Pancreas (tissue), 10 donors: ENCODE data around the gene LSM12. TPM values are rescaled to one million over a fixed set of nuclear protein-coding genes. Genes with fewer than 3 reads are reported as not detected.
"Not testable (repeated sequence)": the region's sequence is repeated elsewhere in the genome, so short reads cannot be mapped to it uniquely, and the experiment has no call there.

Experiments
- ATAC-seq, 4 donors: fragments of 200-7000 bp; cut with Tn5 transposase; one replicate each; pipeline versions ENCODE4 v1.8.0 to v1.9.1; 2020; ENCODE audit warnings: mild to moderate bottlenecking in 4 of 4, moderate library complexity in 4 of 4
- DNase-seq, 6 donors: peaks; one replicate each; pipeline ENCODE4 v3.0.0-alpha.2; 2020
- FAIRE-seq: peaks from 2 replicates; lab custom pipeline; 2012; peaks lifted over from hg19 to GRCh38; lab: Jason Lieb, UNC
- H3K27ac ChIP-seq, 4 donors: fragments of 200-600 bp; sonication (generic); 1 replicate in 3 of 4; 2 replicates in 1 of 4; pipeline versions ENCODE4 v1.5.0 to v1.8.0; 2020
- H3K27me3 ChIP-seq, 4 donors: fragments of 200-600 bp; one replicate each; pipeline ENCODE4 v1.8.0; 2021
- H3K36me3 ChIP-seq, 3 donors: fragments of 200-600 bp; sonication (generic) in 1 of 3; one replicate each; pipeline versions ENCODE4 v1.5.0 to v1.8.0; 2020 to 2021
- H3K4me1 ChIP-seq, 3 donors: fragments of 200-600 bp; one replicate each; pipeline ENCODE4 v1.8.0; 2021
- H3K4me3 ChIP-seq, 4 donors: fragments of 200-600 bp; sonication (generic) in 2 of 4; one replicate each; pipeline versions ENCODE4 v1.5.0 to v1.8.0; 2020 to 2021
- H3K9me3 ChIP-seq, 4 donors: fragments of 200-600 bp; one replicate each; pipeline ENCODE4 v1.8.0; 2021
- WGBS, 2 donors: extraction: QIAGEN DNeasy Blood & Tissue Kit; methylation state at CpG; one replicate each; pipeline ENCODE4 v1.1.7; 2013; 5-methylcytosine and 5-hydroxymethylcytosine counted together
- intact Hi-C, 3 donors: fragments of 100-400 bp; cut with DNase I; formaldehyde crosslinking; loops; one replicate each; pipeline versions ENCODE4 v1.11.1 to v1.14.2; 2022
- polyA plus RNA-seq, 2 donors: library from polyadenylated mRNA; stranded (reverse); fragments of 200-250 nt; gene quantifications; one replicate each; pipeline ENCODE4 v1.2.3, GENCODE V29; 2013
- total RNA-seq, 6 donors: library from RNA; stranded (reverse); fragmentation: NEBNext Ultra II Directional in 4 of 6; extraction: Animal tissue kit (Norgen Biotek cat#: 25700) in 4 of 6; gene quantifications; one replicate each; pipeline versions ENCODE4 v1.2.1 to v1.2.4, GENCODE V29; 2021 to 2023
- TF ChIP-seq, protein P1 (sequence below), 4 donors: fragments of 200-600 bp; sonication (generic) in 3 of 4; IDR thresholded peaks; one replicate each; pipeline versions ENCODE4 v1.5.0 to v1.8.0; 2021; ENCODE audit warnings: antibody characterized with exemption in 4 of 4
- donor health status: healthy with polysubstance abuse.
- donor health status: DM: no; HTN: no; CAD: no; lungs with moderate emphysema.
- donor health status: DM: no; HTN: no; CAD: no.
- donor health status: control.
- donor health status: control.
- donor health status: Bipolar disorder and iron deficiency.
- donor health status: DM: yes; HTN: yes; CAD: no.
- donor health status: DM: no; HTN: no; CAD: no.
- donor health status: DM: no; HTN: no; CAD: no.
- donor health status: DM: yes; HTN: yes; CAD: no.

LSM12 gene
- total and polyA plus RNA-seq, 8 donors, result 14.5 to 29.6 (median 23.6) TPM

DNA sequence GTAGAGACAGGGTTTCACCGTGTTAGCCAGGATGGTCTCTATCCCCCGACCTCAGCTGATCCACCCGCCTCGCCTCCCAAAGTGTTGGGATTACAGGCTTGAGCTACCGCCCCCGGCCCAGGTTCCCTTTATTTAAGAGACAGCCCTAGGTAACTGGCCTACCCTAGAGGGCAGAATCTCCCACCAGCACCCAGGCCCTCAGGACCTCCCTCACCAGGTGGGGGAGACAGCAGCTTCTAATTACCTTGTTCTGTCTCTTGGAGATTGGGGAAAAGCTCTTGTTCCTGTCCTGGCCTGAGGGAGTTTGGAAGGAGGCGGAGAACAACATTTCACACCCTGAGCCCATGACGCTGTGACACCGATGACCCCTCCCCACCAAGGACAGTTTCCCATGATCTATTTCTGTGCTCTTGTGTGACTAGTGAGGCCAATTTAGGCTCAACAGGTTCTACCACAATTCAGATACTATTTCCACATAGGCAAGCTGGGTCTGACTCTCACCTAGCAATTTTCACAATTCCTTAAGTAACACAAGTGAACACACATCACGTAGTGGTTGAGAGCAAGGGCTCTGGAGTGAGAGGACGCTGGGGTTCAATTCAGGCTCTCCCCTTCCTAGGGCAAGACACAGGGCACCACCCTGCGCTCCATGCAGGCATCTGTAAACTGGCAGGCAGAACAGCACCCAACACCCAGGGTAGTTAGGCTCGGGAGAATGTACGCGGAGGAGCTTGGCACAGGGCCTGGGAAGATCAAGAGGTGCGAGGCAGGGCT is 36.6 kb upstream of the LSM12 start:
- intact Hi-C loops, result no loop called here
- no peaks in the 10 kb centered on the region for H3K36me3 ChIP-seq
- 85 to 89% methylated on average over 16 of the region's 16 CpGs for WGBS, 2 donors
- H3K27me3 ChIP-seq, result no peaks in the 10 kb centered on the region
- no peak overlapping the region for H3K27ac ChIP-seq
- TF ChIP-seq, protein P1, sequence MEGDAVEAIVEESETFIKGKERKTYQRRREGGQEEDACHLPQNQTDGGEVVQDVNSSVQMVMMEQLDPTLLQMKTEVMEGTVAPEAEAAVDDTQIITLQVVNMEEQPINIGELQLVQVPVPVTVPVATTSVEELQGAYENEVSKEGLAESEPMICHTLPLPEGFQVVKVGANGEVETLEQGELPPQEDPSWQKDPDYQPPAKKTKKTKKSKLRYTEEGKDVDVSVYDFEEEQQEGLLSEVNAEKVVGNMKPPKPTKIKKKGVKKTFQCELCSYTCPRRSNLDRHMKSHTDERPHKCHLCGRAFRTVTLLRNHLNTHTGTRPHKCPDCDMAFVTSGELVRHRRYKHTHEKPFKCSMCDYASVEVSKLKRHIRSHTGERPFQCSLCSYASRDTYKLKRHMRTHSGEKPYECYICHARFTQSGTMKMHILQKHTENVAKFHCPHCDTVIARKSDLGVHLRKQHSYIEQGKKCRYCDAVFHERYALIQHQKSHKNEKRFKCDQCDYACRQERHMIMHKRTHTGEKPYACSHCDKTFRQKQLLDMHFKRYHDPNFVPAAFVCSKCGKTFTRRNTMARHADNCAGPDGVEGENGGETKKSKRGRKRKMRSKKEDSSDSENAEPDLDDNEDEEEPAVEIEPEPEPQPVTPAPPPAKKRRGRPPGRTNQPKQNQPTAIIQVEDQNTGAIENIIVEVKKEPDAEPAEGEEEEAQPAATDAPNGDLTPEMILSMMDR (IDR thresholded peaks at IDR 0.05), result no peak
- DNase-seq (no peak), FAIRE-seq (no peak), ATAC-seq (no peak)
- peaks cover 0 to 4% (median under 1%) of the 10 kb centered on the region in 3 donors for H3K4me1 ChIP-seq
- H3K9me3 ChIP-seq, result no peaks in the 10 kb centered on the region
- no peak overlapping the region for H3K4me3 ChIP-seq

DNA sequence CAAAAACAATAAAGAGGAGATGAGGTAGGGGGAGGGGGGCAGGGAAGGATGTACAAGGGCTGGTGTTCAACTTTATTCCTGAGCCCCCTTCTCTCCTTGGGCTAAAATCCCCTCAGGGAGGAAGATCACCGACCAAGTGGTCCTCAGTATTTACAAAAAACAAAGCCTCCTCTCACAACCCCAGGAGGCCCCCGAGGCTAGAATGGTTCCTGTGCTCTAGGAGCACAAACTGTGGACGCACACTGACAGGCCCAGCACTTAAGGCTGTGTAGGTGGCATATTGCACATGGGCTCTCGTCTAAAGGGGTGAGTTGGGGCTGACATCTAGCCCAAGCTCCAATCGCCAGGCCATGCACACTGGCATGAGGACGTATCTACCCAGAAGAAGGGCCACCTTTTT is 35.4 kb upstream of the LSM12 start:
- H3K9me3 ChIP-seq, H3K4me3 ChIP-seq, FAIRE-seq, intact Hi-C loops, H3K27me3 ChIP-seq, ATAC-seq, H3K27ac ChIP-seq, H3K36me3 ChIP-seq, DNase-seq: not testable (repeated sequence)
- 79 to 88% methylated on average over 6 of the region's 6 CpGs for WGBS, 2 donors
- H3K4me1 ChIP-seq, result peaks cover 0 to 14% (median 6%) of the 10 kb centered on the region in 3 donors

DNA sequence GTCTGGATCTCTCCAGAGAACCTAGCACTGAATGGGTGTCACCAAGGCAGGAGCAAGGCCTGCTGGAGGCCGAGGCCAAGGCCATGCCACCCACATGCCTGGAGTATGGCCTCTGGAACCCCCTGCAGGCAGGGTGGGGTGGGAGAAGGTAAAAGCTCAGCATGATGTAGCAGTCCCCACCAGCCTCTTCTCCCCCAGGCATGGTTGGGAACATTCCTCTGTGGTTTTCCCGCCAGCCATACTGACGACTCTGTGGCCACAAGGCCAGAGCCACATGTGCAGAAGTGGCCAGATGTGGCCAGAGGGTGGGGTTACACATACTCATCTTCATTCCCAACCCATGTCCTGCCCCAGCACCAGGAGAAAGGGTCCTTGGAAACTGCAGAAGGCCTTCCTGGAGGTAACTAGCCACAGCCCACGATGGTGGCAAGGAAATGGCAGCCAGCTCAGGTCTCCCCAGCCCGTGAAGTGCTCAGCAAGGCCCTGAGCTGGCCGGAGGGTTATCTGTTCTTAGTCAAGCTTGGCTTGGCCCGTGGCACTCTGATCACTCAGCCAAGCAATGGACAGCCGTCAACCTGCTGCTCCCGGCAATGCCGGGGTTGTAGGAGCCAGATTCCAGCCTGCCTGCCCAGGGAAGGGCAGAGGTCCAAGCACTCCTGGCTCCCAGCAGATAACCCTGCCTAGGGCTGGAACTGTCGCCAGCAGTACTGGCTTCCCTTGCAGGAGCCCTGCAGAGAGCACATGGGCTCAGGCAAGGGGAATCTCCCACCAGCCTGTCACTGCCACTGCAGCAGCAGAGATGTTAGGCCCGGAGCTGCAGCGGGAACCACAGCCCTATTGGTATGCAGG is 30.9 kb upstream of the LSM12 start:
- Histone ChIP-seq H3K4me1 (peaks cover 0 to 15% (median 6%) of the 10 kb centered on the region in 3 donors), H3K27me3 (no peaks in the 10 kb centered on the region), H3K27ac (peak overlapping the region in 3 of 4 donors; percentile 1 to 48 (median 13)), H3K4me3 (no peak overlapping the region), H3K9me3 (no peaks in the 10 kb centered on the region), H3K36me3 (peaks cover 0 to 12% (median 11%) of the 10 kb centered on the region in 3 donors)
- FAIRE-seq (no peak), DNase-seq (peak in 1 of 6 donors; percentile 34), ATAC-seq (peak; percentile 36 to 78 (median 61))
- TF ChIP-seq, protein P1 (IDR thresholded peaks at IDR 0.05), result no peak
- intact Hi-C loops, result no loop called here
- whole genome bisulfite sequencing, 2 donors, result 39 to 41% methylated on average over 13 of the region's 13 CpGs

DNA sequence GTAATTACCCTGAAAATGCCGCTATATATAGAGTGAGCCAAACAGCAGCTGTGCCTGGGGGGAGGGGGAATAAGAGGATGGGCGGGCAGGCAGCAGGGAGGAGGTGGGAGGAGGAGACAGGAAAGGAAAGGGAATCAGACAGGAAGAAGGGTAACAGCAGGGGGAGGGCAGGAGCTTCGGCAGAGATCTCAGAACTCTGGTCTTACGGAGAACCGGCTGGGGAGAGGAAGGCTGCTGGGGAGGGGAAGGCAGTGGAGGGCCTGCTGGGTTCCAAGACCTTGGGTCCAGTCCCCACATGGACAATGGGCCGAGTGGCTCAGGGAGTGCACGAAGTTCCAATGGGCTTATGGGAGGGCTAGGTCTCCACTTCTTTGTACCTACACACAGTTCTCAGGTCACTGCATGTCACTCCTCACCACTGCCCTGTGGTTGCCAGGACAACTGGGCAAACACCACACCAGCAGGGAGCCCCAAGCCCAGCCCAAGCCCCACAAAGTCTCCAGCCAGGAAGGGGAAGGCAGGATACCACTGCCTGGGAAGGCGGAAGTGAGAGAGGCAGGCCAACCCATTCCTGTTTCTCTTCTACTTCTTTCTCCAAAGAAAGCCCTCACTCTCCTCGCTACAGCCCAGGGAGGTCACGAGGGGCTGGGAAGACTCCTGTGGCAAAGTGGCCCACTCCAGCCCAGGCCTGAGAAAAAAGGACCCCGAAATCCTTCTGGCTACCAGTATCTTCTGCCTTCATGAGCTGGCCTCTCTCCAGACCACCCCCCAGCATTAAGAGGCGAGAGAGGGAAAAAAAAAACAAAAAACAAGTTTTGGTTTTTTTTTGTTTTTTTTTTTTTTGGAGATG is 29.4 kb upstream of the LSM12 start:
- no peak for DNase-seq
- Histone ChIP-seq H3K9me3 (no peaks in the 10 kb centered on the region), H3K4me1 (peaks cover 0 to 15% (median 6%) of the 10 kb centered on the region in 3 donors), H3K27me3 (no peaks in the 10 kb centered on the region), H3K27ac (peak overlapping the region in 2 of 4 donors; percentile 41 to 61), H3K36me3 (peaks cover 0 to 25% (median 18%) of the 10 kb centered on the region in 3 donors), H3K4me3 (peak overlapping the region in 1 of 4 donors; percentile 5)
- FAIRE-seq, result no peak
- whole genome bisulfite sequencing, 2 donors, result 68 to 71% methylated on average over 11 to 12 of the region's 12 CpGs
- TF ChIP-seq, protein P1 (IDR thresholded peaks at IDR 0.05), result no peak
- intact Hi-C loops, result no loop called here
- ATAC-seq, result peak in 3 of 4 donors; percentile 51 to 64 (median 53)

DNA sequence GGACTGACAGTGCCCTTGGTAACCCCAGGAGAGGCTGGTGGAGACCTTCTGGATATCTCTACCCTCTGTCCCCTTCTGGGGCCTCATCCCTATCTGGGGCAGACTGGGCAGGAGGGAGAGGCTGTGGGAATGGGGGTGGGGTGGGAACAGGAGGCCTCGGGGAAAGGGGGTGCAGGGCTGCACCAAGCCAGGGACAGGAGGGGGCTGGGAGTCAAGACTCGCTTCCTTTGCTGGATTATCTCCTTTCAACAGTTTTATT is 28.8 kb upstream of the LSM12 start:
- Histone ChIP-seq H3K36me3 (peaks cover 0 to 25% (median 19%) of the 10 kb centered on the region in 3 donors), H3K27ac (peak overlapping the region in 1 of 4 donors; percentile 61), H3K4me3 (peak overlapping the region in 1 of 4 donors; percentile 5), H3K4me1 (peaks cover 0 to 15% (median 6%) of the 10 kb centered on the region in 3 donors), H3K27me3 (no peaks in the 10 kb centered on the region), H3K9me3 (no peaks in the 10 kb centered on the region)
- 41 to 53% methylated on average over 2 of the region's 2 CpGs for WGBS, 2 donors
- DNase-seq (no peak), FAIRE-seq (no peak), ATAC-seq (no peak)
- TF ChIP-seq, protein P1 (IDR thresholded peaks at IDR 0.05), result no peak
- intact Hi-C loops, result no loop called here
